Measurements from ENCODE around the gene GJA1. TPM values are rescaled to one million over a fixed set of nuclear protein-coding genes. Genes with fewer than 3 reads are reported as not detected.
A peak's percentile ranks its signal among the peaks of the same experiment; 100 is the strongest.

The GJA1 gene
- total RNA-seq, 1 experiment from 2014 or later, result 120 TPM

DNA sequence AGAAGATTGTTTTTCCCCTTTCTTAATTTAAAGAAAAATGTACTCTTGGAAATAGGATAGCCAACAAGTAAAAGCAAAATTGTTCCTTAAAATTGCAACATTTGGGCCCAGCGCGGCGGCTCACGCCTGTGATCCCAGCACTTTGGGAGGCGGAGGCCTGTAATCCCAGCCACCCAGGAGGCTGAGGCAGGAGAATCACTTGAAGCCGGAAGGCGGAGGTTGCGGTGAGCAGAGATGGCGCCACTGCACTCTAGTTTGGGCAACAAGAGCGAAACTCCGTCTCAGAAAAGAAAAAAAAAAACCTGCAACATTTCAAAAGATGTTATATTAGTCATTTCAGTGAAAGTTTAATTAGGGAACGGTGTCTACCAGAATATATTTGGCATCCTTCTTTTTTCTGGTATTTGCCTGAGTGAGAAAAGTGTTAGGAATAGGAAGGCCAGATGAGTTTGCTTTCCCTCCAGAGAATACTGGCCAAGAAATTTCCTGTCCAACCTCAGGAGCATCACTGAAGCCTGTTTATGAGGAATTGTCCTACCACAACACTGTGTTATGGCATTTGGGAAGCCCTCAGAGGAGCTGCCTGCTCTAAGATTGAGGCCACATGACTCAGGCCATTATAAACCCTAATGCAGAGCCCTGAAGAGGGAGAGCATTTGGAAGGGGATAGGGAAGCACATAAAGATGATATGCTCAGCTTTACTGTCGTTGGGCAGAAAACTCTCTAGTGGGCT lies 1.2 kb upstream of the GJA1 start:
- no peak overlapping the region for H3K4me3 ChIP-seq (ENCODE audit: low read depth, low read length, poor library complexity, severe bottlenecking)
- H3K27ac ChIP-seq (ENCODE audit: low read depth, low read length, poor library complexity, severe bottlenecking), result no peak overlapping the region
- H3K27me3 ChIP-seq (replicated peaks; ENCODE audit: insufficient read depth, low read depth, low read length, poor library complexity), result no peaks in the 10 kb centered on the region
- TF ChIP-seq EZH2 (IDR thresholded peaks at IDR 0.05; ENCODE audit: borderline replicate concordance, low read depth, low read length, poor library complexity, severe bottlenecking) (no peak), CTCF (conservative IDR thresholded peaks at IDR 0.05; ENCODE audit: low read depth, low read length) (peak; percentile 22; the same call in 1 of the 2 replicates)
- DNase-seq (ENCODE audit: low spot score), result no peak
- no peaks in the 10 kb centered on the region for H3K36me3 ChIP-seq (ENCODE audit: insufficient read depth, low read length, poor library complexity, severe bottlenecking)
- H3K4me1 ChIP-seq (ENCODE audit: insufficient read depth, low read length, poor library complexity, severe bottlenecking), result peaks cover 38% of the 10 kb centered on the region
- ChIA-PET POLR2A (ENCODE audit: low non-redundant PET) (no interaction called here), CTCF (no interaction called here)
- no TSS peak for BruUV-seq (replicated peaks)
- H3K9me3 ChIP-seq (ENCODE audit: low read depth, low read length, poor library complexity, severe bottlenecking), result no peaks in the 10 kb centered on the region
- intact Hi-C loops (cut with micrococcal nuclease; ENCODE audit: unreplicated experiment), result loop anchor here (2.0 to 10.0 kb wide), 5 partner anchors 125 to 1101 kb away; no protein-coding TSS in a partner anchor

GRCh38 chr6:121436274-121436857 lies 920 bp downstream of the GJA1 start:
- CTCF ChIA-PET, result interaction anchor here (0.7 kb wide), 3 partner anchors 413 to 563 kb away, joined by 3 to 4 read pairs (median 3); no protein-coding TSS in a partner anchor
- Histone ChIP-seq H3K27me3 (replicated peaks; ENCODE audit: insufficient read depth, low read depth, low read length, poor library complexity) (no peaks in the 10 kb centered on the region), H3K36me3 (ENCODE audit: insufficient read depth, low read length, poor library complexity, severe bottlenecking) (no peaks in the 10 kb centered on the region), H3K27ac (ENCODE audit: low read depth, low read length, poor library complexity, severe bottlenecking) (peak overlapping the region; percentile 81), H3K9me3 (ENCODE audit: low read depth, low read length, poor library complexity, severe bottlenecking) (no peaks in the 10 kb centered on the region), H3K4me3 (ENCODE audit: low read depth, low read length, poor library complexity, severe bottlenecking) (peak overlapping the region; percentile 75), H3K4me1 (ENCODE audit: insufficient read depth, low read length, poor library complexity, severe bottlenecking) (peaks cover 48% of the 10 kb centered on the region)
- POLR2A ChIA-PET (ENCODE audit: low non-redundant PET), result no interaction called here
- intact Hi-C loops (cut with micrococcal nuclease; ENCODE audit: unreplicated experiment), result loop anchor here (10.0 kb wide), 2 partner anchors 228 to 1098 kb away; no protein-coding TSS in a partner anchor
- peak; percentile 48 for DNase-seq (ENCODE audit: low spot score)
- TF ChIP-seq CTCF (conservative IDR thresholded peaks at IDR 0.05; ENCODE audit: low read depth, low read length), result no peak
- no peak for TF ChIP-seq EZH2 (IDR thresholded peaks at IDR 0.05; ENCODE audit: borderline replicate concordance, low read depth, low read length, poor library complexity, severe bottlenecking)
- TSS peak; percentile 68 for BruUV-seq (replicated peaks)

DNA sequence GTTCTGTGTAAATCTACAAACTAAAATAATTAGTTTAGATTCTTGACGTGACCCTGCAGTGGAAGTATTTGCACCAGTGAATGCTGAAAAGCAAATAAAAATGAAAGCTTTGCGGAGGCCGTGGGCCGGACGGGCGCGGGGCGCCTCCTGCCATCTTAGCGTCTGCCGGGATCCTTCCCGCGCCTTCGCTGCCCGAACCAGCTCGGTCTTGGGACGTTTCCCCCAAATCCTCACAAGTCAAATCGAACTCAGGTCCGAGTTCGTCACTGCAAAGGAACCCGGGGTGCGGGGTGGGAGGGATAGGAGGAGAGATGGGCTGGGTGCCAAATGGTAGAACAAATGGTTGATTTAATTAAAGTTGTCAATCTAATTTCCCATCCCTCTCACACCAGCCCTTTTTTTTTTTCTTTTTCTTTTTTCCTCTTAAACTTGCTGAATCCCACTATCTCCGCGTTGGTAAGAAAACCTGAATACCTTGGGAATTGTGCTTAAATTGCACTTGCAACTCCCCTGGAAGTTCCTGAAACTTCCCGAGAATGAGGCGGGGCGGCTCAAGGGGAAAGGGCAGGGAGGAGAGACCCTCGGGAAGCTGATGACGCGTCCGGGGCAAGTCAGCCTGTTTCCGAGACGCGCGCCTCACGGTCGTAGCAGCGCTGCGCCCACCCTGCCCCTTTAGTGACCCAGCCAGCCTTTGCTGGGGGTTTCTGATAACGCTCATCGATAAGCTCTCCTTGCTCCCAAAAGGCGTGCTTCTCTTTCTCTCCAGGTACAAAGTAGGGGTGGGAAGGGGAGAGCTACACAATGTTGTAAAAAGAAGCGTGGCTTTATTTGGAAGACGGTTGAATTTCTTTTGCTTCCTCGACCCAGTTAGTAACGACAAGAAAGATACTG lies 1.8 kb downstream of the GJA1 start:
- TSS peak; percentile 76 for BruUV-seq (replicated peaks)
- peaks cover 51% of the 10 kb centered on the region for H3K4me1 ChIP-seq (ENCODE audit: insufficient read depth, low read length, poor library complexity, severe bottlenecking)
- ChIA-PET POLR2A (ENCODE audit: low non-redundant PET) (interaction anchor here (0.7 kb wide), 2 partner anchors 332 to 555 kb away, joined by 3 to 15 read pairs; no protein-coding TSS in a partner anchor), CTCF (interaction anchor here (0.7 kb wide), 2 partner anchors 21 to 562 kb away, joined by 3 to 7 read pairs; no protein-coding TSS in a partner anchor)
- H3K27me3 ChIP-seq (replicated peaks; ENCODE audit: insufficient read depth, low read depth, low read length, poor library complexity), result no peaks in the 10 kb centered on the region
- no peaks in the 10 kb centered on the region for H3K9me3 ChIP-seq (ENCODE audit: low read depth, low read length, poor library complexity, severe bottlenecking)
- H3K27ac ChIP-seq (ENCODE audit: low read depth, low read length, poor library complexity, severe bottlenecking), result peak overlapping the region; percentile 81
- intact Hi-C loops (cut with micrococcal nuclease; ENCODE audit: unreplicated experiment), result loop anchor here (10.0 kb wide), 2 partner anchors 228 to 1098 kb away; no protein-coding TSS in a partner anchor
- no peak for TF ChIP-seq CTCF (conservative IDR thresholded peaks at IDR 0.05; ENCODE audit: low read depth, low read length)
- H3K4me3 ChIP-seq (ENCODE audit: low read depth, low read length, poor library complexity, severe bottlenecking), result peak overlapping the region; percentile 75
- peak; percentile 68 for DNase-seq (ENCODE audit: low spot score)
- H3K36me3 ChIP-seq (ENCODE audit: insufficient read depth, low read length, poor library complexity, severe bottlenecking), result no peaks in the 10 kb centered on the region
